Right cardiac atrium (tissue), 5 donors: Measurements from ENCODE around the gene ZIC1. TPM values are rescaled to one million over a fixed set of nuclear protein-coding genes. Genes with fewer than 3 reads are reported as not detected.

Experiments
- ATAC-seq, 2 donors: fragments of 200-7000 bp; cut with Tn5 transposase; one replicate each; pipeline versions ENCODE4 v1.8.0 to v1.9.1; 2020; ENCODE audit warnings: moderate library complexity in 2 of 2, mild to moderate bottlenecking in 1 of 2
- DNase-seq, 3 donors: peaks; one replicate each; pipeline ENCODE4 v3.0.0-alpha.2; 2020
- H3K27ac ChIP-seq: one replicate; pipeline ENCODE4 v1.5.1; 2013; ENCODE audit warnings: mild to moderate bottlenecking, low read length, control low read depth, moderate library complexity
- H3K27me3 ChIP-seq: one replicate; pipeline ENCODE4 v1.6.1; 2013; ENCODE audit not compliant: control insufficient read depth, insufficient read depth
- H3K4me1 ChIP-seq: one replicate; pipeline ENCODE4 v1.6.1; 2013; ENCODE audit warnings: low read length; ENCODE audit not compliant: control insufficient read depth, insufficient read depth
- H3K4me3 ChIP-seq: one replicate; pipeline ENCODE4 v1.5.1; 2013; ENCODE audit warnings: low read length, control low read depth
- H3K9me3 ChIP-seq: one replicate; pipeline ENCODE4 v1.6.1; 2013; ENCODE audit warnings: low read length; ENCODE audit not compliant: control insufficient read depth
- WGBS: extraction: QIAGEN DNeasy Blood & Tissue Kit; methylation state at CpG from one replicate; pipeline ENCODE4 v1.1.7; 2013; 5-methylcytosine and 5-hydroxymethylcytosine counted together
- intact Hi-C, 4 donors: fragments of 100-400 bp; cut with DNase I; formaldehyde crosslinking; loops; one replicate each; pipeline versions ENCODE4 v1.11.0 to v1.14.0; 2022 to 2023
- polyA plus RNA-seq: library from polyadenylated mRNA; stranded (reverse); fragments of 200-250 nt; gene quantifications from one replicate; pipeline ENCODE4 v1.2.3, GENCODE V29; 2013
- total RNA-seq, 4 donors: library from RNA; stranded (reverse); fragmentation: NEBNext Ultra II Directional; extraction: Animal tissue kit (Norgen Biotek cat#: 25700); gene quantifications; one replicate each; pipeline ENCODE4 v1.2.1, GENCODE V29; 2021
- donor health status: healthy with polysubstance abuse.
- donor health status: DM: no; HTN: yes; CAD: no.
- donor health status: DM: no; HTN: no; CAD: no.
- donor health status: DM: no; HTN: yes; CAD: no; lungs with severe emphysema.
- donor health status: DM: yes; HTN: yes; CAD: no.

The ZIC1 gene
- total and polyA plus RNA-seq, 5 donors: 0.95 TPM; not detected in 4

- DNase-seq (no peak), ATAC-seq (no peak)
- peaks cover 2% of the 10 kb centered on the region for H3K27me3 ChIP-seq
- no peak overlapping the region for H3K4me3 ChIP-seq
- H3K27ac ChIP-seq: no peak overlapping the region
- 8% methylated on average over 13 of the region's 13 CpGs for WGBS
- H3K9me3 ChIP-seq: no peaks in the 10 kb centered on the region
- intact Hi-C loops: no loop called here
- no peaks in the 10 kb centered on the region for H3K4me1 ChIP-seq
Measured at GRCh38 chr3:147369231-147369630, 39.9 kb upstream of the ZIC1 start.

GRCh38 chr3:147369661-147370123 is 39.5 kb upstream of the ZIC1 start:
- DNase-seq: no peak
- WGBS: 6% methylated on average over 18 of the region's 18 CpGs
- Histone ChIP-seq H3K27me3 (peaks cover 2% of the 10 kb centered on the region), H3K9me3 (no peaks in the 10 kb centered on the region), H3K4me1 (no peaks in the 10 kb centered on the region), H3K4me3 (no peak overlapping the region), H3K27ac (no peak overlapping the region)
- intact Hi-C loops: no loop called here
- ATAC-seq: no peak

GRCh38 chr3:147370349-147370748 is 38.8 kb upstream of the ZIC1 start:
- DNase-seq (no peak), ATAC-seq (no peak)
- H3K27ac ChIP-seq: no peak overlapping the region
- H3K4me1 ChIP-seq: no peaks in the 10 kb centered on the region
- intact Hi-C loops: no loop called here
- 8% methylated on average over 19 of the region's 19 CpGs for WGBS
- H3K27me3 ChIP-seq: peaks cover 2% of the 10 kb centered on the region
- peak overlapping the region; percentile 25 for H3K4me3 ChIP-seq
- H3K9me3 ChIP-seq: no peaks in the 10 kb centered on the region

- 5% methylated on average over 12 of the region's 12 CpGs for WGBS
- H3K27me3 ChIP-seq: peaks cover 5% of the 10 kb centered on the region
- H3K27ac ChIP-seq: no peak overlapping the region
- no peak for ATAC-seq
- H3K4me1 ChIP-seq: no peaks in the 10 kb centered on the region
- no peak overlapping the region for H3K4me3 ChIP-seq
- H3K9me3 ChIP-seq: no peaks in the 10 kb centered on the region
- intact Hi-C loops: no loop called here
- DNase-seq: no peak
Measured at GRCh38 chr3:147371140-147371539, 38.0 kb upstream of the ZIC1 start.

- DNase-seq (no peak), ATAC-seq (no peak)
- H3K4me3 ChIP-seq: no peak overlapping the region
- H3K27ac ChIP-seq: no peak overlapping the region
- no peaks in the 10 kb centered on the region for H3K4me1 ChIP-seq
- H3K27me3 ChIP-seq: peaks cover 5% of the 10 kb centered on the region
- intact Hi-C loops: no loop called here
- H3K9me3 ChIP-seq: no peaks in the 10 kb centered on the region
- 3% methylated on average over 7 of the region's 7 CpGs for WGBS
Measured at GRCh38 chr3:147371771-147372340, 37.3 kb upstream of the ZIC1 start.

- intact Hi-C loops: no loop called here
- H3K4me3 ChIP-seq: no peak overlapping the region
- H3K4me1 ChIP-seq: no peaks in the 10 kb centered on the region
- H3K27ac ChIP-seq: no peak overlapping the region
- no peak for ATAC-seq
- peaks cover 5% of the 10 kb centered on the region for H3K27me3 ChIP-seq
- H3K9me3 ChIP-seq: no peaks in the 10 kb centered on the region
- WGBS: 3% methylated on average over 17 of the region's 17 CpGs
- DNase-seq: no peak
Measured at GRCh38 chr3:147372525-147373027, 36.6 kb upstream of the ZIC1 start.

GRCh38 chr3:147373301-147373700 is 35.9 kb upstream of the ZIC1 start:
- no peak overlapping the region for H3K4me3 ChIP-seq
- no peak for DNase-seq
- H3K27ac ChIP-seq: no peak overlapping the region
- H3K27me3 ChIP-seq: peaks cover 2% of the 10 kb centered on the region
- WGBS: under 1% methylated on average over 6 of the region's 6 CpGs
- no peak for ATAC-seq
- intact Hi-C loops: no loop called here
- no peaks in the 10 kb centered on the region for H3K4me1 ChIP-seq
- no peaks in the 10 kb centered on the region for H3K9me3 ChIP-seq

GRCh38 chr3:147377412-147378367 is 31.5 kb upstream of the ZIC1 start:
- Histone ChIP-seq H3K27ac (no peak overlapping the region), H3K9me3 (no peaks in the 10 kb centered on the region), H3K27me3 (peaks cover 2% of the 10 kb centered on the region), H3K4me3 (no peak overlapping the region), H3K4me1 (no peaks in the 10 kb centered on the region)
- ATAC-seq (no peak), DNase-seq (no peak)
- WGBS: 4% methylated on average over 30 of the region's 30 CpGs
- intact Hi-C loops: no loop called here

GRCh38 chr3:147379651-147380050 is 29.5 kb upstream of the ZIC1 start:
- intact Hi-C loops: no loop called here
- no peaks in the 10 kb centered on the region for H3K4me1 ChIP-seq
- H3K27ac ChIP-seq: no peak overlapping the region
- peaks cover 6% of the 10 kb centered on the region for H3K27me3 ChIP-seq
- 7% methylated on average over 10 of the region's 10 CpGs for WGBS
- DNase-seq (no peak), ATAC-seq (no peak)
- H3K9me3 ChIP-seq: no peaks in the 10 kb centered on the region
- H3K4me3 ChIP-seq: no peak overlapping the region

- no peak for DNase-seq
- 6% methylated on average over 26 of the region's 26 CpGs for WGBS
- Histone ChIP-seq H3K4me3 (no peak overlapping the region), H3K9me3 (no peaks in the 10 kb centered on the region), H3K4me1 (no peaks in the 10 kb centered on the region), H3K27me3 (peaks cover 12% of the 10 kb centered on the region), H3K27ac (no peak overlapping the region)
- intact Hi-C loops: no loop called here
- ATAC-seq: no peak
Measured at GRCh38 chr3:147380387-147380951, 28.7 kb upstream of the ZIC1 start.

- no peak for DNase-seq
- Histone ChIP-seq H3K4me1 (no peaks in the 10 kb centered on the region), H3K9me3 (no peaks in the 10 kb centered on the region), H3K27ac (no peak overlapping the region), H3K4me3 (no peak overlapping the region), H3K27me3 (peaks cover 10% of the 10 kb centered on the region)
- intact Hi-C loops: no loop called here
- ATAC-seq: no peak
- 13% methylated on average over 3 of the region's 3 CpGs for WGBS
Measured at GRCh38 chr3:147380977-147381376, 28.2 kb upstream of the ZIC1 start.
